ENCODE results near the gene PAX5.

The PAX5 gene

GRCh38 chr9:36996706-36997086 lies 37.4 kb downstream of the PAX5 start:
- in situ Hi-C loops (cut with MboI; ENCODE audit: low pct_unique_long_range_greater_than_20kb, low sequenced_read_pairs, unreplicated experiment), result no loop called here
- TF ChIP-seq, protein P1, sequence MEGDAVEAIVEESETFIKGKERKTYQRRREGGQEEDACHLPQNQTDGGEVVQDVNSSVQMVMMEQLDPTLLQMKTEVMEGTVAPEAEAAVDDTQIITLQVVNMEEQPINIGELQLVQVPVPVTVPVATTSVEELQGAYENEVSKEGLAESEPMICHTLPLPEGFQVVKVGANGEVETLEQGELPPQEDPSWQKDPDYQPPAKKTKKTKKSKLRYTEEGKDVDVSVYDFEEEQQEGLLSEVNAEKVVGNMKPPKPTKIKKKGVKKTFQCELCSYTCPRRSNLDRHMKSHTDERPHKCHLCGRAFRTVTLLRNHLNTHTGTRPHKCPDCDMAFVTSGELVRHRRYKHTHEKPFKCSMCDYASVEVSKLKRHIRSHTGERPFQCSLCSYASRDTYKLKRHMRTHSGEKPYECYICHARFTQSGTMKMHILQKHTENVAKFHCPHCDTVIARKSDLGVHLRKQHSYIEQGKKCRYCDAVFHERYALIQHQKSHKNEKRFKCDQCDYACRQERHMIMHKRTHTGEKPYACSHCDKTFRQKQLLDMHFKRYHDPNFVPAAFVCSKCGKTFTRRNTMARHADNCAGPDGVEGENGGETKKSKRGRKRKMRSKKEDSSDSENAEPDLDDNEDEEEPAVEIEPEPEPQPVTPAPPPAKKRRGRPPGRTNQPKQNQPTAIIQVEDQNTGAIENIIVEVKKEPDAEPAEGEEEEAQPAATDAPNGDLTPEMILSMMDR (IDR thresholded peaks at IDR 0.05; ENCODE audit: extremely low read depth, insufficient read depth, missing control alignments), result no peak
- no peak for DNase-seq (ENCODE audit: low spot score)

GRCh38 chr9:36995927-36996705 lies 38.0 kb downstream of the PAX5 start:
- in situ Hi-C loops (cut with MboI; ENCODE audit: low pct_unique_long_range_greater_than_20kb, low sequenced_read_pairs, unreplicated experiment), result no loop called here
- peak; percentile 73 for DNase-seq (ENCODE audit: low spot score)
- TF ChIP-seq, protein P1 (IDR thresholded peaks at IDR 0.05; ENCODE audit: extremely low read depth, insufficient read depth, missing control alignments), result peak; percentile 86

DNA sequence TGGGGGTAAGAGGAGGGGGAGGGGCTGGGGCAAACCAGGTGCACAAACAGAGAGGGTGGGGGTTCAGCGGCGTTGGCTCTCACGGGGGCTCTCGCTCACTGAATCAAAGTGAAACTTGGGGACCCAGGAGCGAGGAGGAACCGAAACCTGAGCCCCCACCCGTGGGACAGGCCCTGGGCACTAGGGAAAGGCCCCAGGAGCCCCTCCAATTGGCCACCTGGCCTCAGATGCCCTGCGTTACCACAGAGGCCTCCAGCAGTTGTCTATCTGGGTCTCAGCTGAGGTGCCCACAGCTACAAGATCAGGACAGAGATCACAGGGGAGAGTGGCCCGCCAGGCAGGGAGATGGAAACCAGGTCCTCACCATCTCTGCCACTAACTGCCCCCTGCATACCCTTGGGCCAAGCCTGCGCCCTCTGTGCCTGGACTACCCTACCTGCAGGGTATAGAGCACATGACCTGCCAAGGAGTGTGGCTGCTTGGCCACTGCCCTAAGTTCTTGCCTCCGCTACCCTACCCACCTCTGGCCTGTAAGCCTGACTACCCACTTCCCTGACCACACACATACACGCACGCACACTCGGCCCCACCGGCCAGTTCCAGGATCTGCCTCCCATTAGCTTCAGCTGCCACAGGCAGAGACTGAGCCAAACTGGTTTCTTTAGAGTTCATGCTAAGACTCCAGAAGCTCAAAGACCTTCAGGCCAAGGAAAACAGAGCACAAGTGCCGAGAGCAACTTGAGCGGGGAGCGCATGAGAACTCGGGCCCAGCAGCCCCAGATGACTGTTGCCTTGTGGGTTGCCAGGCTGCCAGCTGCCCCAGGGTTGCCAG lies 39.9 kb downstream of the PAX5 start:
- in situ Hi-C loops (cut with MboI; ENCODE audit: low pct_unique_long_range_greater_than_20kb, low sequenced_read_pairs, unreplicated experiment), result no loop called here
- DNase-seq (ENCODE audit: low spot score), result peak; percentile 80
- TF ChIP-seq, protein P1 (IDR thresholded peaks at IDR 0.05; ENCODE audit: extremely low read depth, insufficient read depth, missing control alignments), result no peak

DNA sequence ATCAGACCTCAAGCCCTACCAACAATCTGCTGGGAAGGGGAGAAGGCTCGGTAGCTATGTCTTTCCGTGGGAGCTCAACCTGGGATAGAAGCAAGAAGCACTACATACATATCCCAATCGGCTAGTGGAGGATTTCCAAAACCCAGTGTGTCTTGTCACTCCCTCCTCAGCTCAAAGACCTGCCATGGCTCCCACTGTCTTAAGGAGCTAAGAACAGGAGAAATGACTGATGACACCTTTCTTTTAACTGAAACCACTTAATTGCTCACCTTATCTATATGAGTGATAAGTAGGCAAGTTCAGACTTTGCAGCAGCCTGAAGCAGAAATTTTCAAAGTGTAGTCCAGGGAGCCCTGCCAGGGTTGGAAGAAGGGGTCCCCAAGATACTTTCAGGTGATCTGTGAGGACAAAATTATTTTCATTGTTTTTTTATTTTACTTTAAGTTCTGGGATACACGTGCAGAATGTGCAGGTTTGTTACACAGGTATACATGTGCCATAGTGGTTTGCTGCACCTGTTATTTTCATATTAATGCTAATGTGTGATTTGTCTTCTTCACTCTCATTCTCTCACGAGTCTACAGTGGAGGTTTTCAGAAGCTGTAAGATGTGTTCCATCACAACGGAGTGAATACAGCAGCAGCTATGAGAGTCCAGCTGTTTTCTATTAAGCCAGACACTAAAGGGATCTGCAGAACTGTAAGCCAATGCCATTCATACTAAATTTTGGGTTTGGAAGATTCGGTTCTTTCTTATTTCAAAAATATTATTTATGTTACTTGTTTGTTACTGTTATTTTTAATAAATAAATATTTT lies 41.4 kb downstream of the PAX5 start:
- in situ Hi-C loops (cut with MboI; ENCODE audit: low pct_unique_long_range_greater_than_20kb, low sequenced_read_pairs, unreplicated experiment), result no loop called here
- no peak for DNase-seq (ENCODE audit: low spot score)
- TF ChIP-seq, protein P1 (IDR thresholded peaks at IDR 0.05; ENCODE audit: extremely low read depth, insufficient read depth, missing control alignments), result no peak

GRCh38 chr9:36991516-36992134 lies 42.4 kb downstream of the PAX5 start:
- in situ Hi-C loops (cut with MboI; ENCODE audit: low pct_unique_long_range_greater_than_20kb, low sequenced_read_pairs, unreplicated experiment), result no loop called here
- TF ChIP-seq, protein P1 (IDR thresholded peaks at IDR 0.05; ENCODE audit: extremely low read depth, insufficient read depth, missing control alignments), result peak; percentile 77
- DNase-seq (ENCODE audit: low spot score), result peak; percentile 66

DNA sequence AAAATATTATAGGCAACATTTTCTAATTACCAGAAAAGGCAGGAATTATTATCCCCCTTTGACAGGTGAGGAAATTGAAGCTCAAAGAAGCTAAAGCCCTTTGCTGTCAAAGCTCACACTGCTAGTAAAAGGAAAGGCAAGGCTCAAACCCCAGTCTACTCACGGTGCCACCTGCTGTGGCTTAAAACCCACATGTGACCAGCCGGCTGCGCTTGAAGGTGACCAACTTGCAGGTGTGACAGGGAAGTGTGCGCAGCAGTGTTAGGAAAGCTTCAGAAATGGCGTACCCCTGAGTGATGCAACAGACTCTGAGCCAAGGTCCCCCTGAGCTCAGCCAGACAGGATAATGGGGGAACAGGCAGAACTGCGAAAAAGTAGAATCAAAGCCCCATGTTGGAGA lies 45.2 kb downstream of the PAX5 start:
- TF ChIP-seq, protein P1 (IDR thresholded peaks at IDR 0.05; ENCODE audit: extremely low read depth, insufficient read depth, missing control alignments), result no peak
- DNase-seq (ENCODE audit: low spot score), result no peak
- in situ Hi-C loops (cut with MboI; ENCODE audit: low pct_unique_long_range_greater_than_20kb, low sequenced_read_pairs, unreplicated experiment), result no loop called here

Measured in GM13977 (cell line).